ENCODE results near the gene DIS3L2.

Gene DIS3L2

GRCh38 chr2:232230560-232230959 lies 269.0 kb downstream of the DIS3L2 start:
- 60 to 82% methylated on average over 1 to 3 of the region's 3 CpGs for WGBS, 2 experiments (ENCODE audit: insufficient coverage in 2 of 2)
- no peaks in the 10 kb centered on the region for H3K36me3 ChIP-seq (ENCODE audit: control insufficient read depth, insufficient read depth, low read length)
- no peaks in the 10 kb centered on the region for H3K4me1 ChIP-seq (ENCODE audit: control insufficient read depth, insufficient read depth, low read length, poor library complexity, severe bottlenecking)
- H3K9me3 ChIP-seq (ENCODE audit: control insufficient read depth, low read length) = no peaks in the 10 kb centered on the region
- H3K27ac ChIP-seq (ENCODE audit: low read depth, low read length, severe bottlenecking) = no peak overlapping the region
- no peak overlapping the region for H3K4me3 ChIP-seq (ENCODE audit: extremely low read depth, insufficient read depth, low read length, poor library complexity, severe bottlenecking)

GRCh38 chr2:232231554-232231953 lies 270.0 kb downstream of the DIS3L2 start:
- 85 to 89% methylated on average over 3 to 4 of the region's 4 CpGs for WGBS, 2 experiments (ENCODE audit: insufficient coverage in 2 of 2)
- Histone ChIP-seq H3K4me1 (ENCODE audit: control insufficient read depth, insufficient read depth, low read length, poor library complexity, severe bottlenecking) (no peaks in the 10 kb centered on the region), H3K27ac (ENCODE audit: low read depth, low read length, severe bottlenecking) (no peak overlapping the region), H3K4me3 (ENCODE audit: extremely low read depth, insufficient read depth, low read length, poor library complexity, severe bottlenecking) (no peak overlapping the region), H3K36me3 (ENCODE audit: control insufficient read depth, insufficient read depth, low read length) (no peaks in the 10 kb centered on the region), H3K9me3 (ENCODE audit: control insufficient read depth, low read length) (no peaks in the 10 kb centered on the region)

GRCh38 chr2:232232915-232233314 lies 271.4 kb downstream of the DIS3L2 start:
- no peak overlapping the region for H3K27ac ChIP-seq (ENCODE audit: low read depth, low read length, severe bottlenecking)
- no peak overlapping the region for H3K4me3 ChIP-seq (ENCODE audit: extremely low read depth, insufficient read depth, low read length, poor library complexity, severe bottlenecking)
- no peaks in the 10 kb centered on the region for H3K36me3 ChIP-seq (ENCODE audit: control insufficient read depth, insufficient read depth, low read length)
- H3K9me3 ChIP-seq (ENCODE audit: control insufficient read depth, low read length) = no peaks in the 10 kb centered on the region
- no peaks in the 10 kb centered on the region for H3K4me1 ChIP-seq (ENCODE audit: control insufficient read depth, insufficient read depth, low read length, poor library complexity, severe bottlenecking)
- 81 to 91% methylated on average over 2 of the region's 2 CpGs for WGBS, 2 experiments (ENCODE audit: insufficient coverage in 2 of 2)

GRCh38 chr2:232234922-232235615 lies 273.6 kb downstream of the DIS3L2 start:
- H3K4me3 ChIP-seq (ENCODE audit: extremely low read depth, insufficient read depth, low read length, poor library complexity, severe bottlenecking) = no peak overlapping the region
- no peaks in the 10 kb centered on the region for H3K36me3 ChIP-seq (ENCODE audit: control insufficient read depth, insufficient read depth, low read length)
- no peaks in the 10 kb centered on the region for H3K9me3 ChIP-seq (ENCODE audit: control insufficient read depth, low read length)
- no peak overlapping the region for H3K27ac ChIP-seq (ENCODE audit: low read depth, low read length, severe bottlenecking)
- WGBS, 2 experiments (ENCODE audit: insufficient coverage in 2 of 2) = 73 to 82% methylated on average over 2 of the region's 4 CpGs
- H3K4me1 ChIP-seq (ENCODE audit: control insufficient read depth, insufficient read depth, low read length, poor library complexity, severe bottlenecking) = no peaks in the 10 kb centered on the region

- no peaks in the 10 kb centered on the region for H3K36me3 ChIP-seq (ENCODE audit: control insufficient read depth, insufficient read depth, low read length)
- no peak overlapping the region for H3K4me3 ChIP-seq (ENCODE audit: extremely low read depth, insufficient read depth, low read length, poor library complexity, severe bottlenecking)
- no peaks in the 10 kb centered on the region for H3K4me1 ChIP-seq (ENCODE audit: control insufficient read depth, insufficient read depth, low read length, poor library complexity, severe bottlenecking)
- H3K27ac ChIP-seq (ENCODE audit: low read depth, low read length, severe bottlenecking) = no peak overlapping the region
- 71 to 80% methylated on average over 4 to 5 of the region's 5 CpGs for WGBS, 2 experiments (ENCODE audit: insufficient coverage in 2 of 2)
- no peaks in the 10 kb centered on the region for H3K9me3 ChIP-seq (ENCODE audit: control insufficient read depth, low read length)
Observed at GRCh38 chr2:232235716-232236115, 274.2 kb downstream of the DIS3L2 start.

- H3K9me3 ChIP-seq (ENCODE audit: control insufficient read depth, low read length) = no peaks in the 10 kb centered on the region
- no peaks in the 10 kb centered on the region for H3K36me3 ChIP-seq (ENCODE audit: control insufficient read depth, insufficient read depth, low read length)
- no peak overlapping the region for H3K4me3 ChIP-seq (ENCODE audit: extremely low read depth, insufficient read depth, low read length, poor library complexity, severe bottlenecking)
- H3K27ac ChIP-seq (ENCODE audit: low read depth, low read length, severe bottlenecking) = no peak overlapping the region
- no peaks in the 10 kb centered on the region for H3K4me1 ChIP-seq (ENCODE audit: control insufficient read depth, insufficient read depth, low read length, poor library complexity, severe bottlenecking)
Observed at GRCh38 chr2:232236200-232236599, 274.7 kb downstream of the DIS3L2 start.

GRCh38 chr2:232237464-232237863 lies 276.0 kb downstream of the DIS3L2 start:
- no peaks in the 10 kb centered on the region for H3K4me1 ChIP-seq (ENCODE audit: control insufficient read depth, insufficient read depth, low read length, poor library complexity, severe bottlenecking)
- no peaks in the 10 kb centered on the region for H3K36me3 ChIP-seq (ENCODE audit: control insufficient read depth, insufficient read depth, low read length)
- WGBS, 2 experiments (ENCODE audit: insufficient coverage in 2 of 2) = 92 to 93% methylated on average over 4 of the region's 5 CpGs
- no peak overlapping the region for H3K4me3 ChIP-seq (ENCODE audit: extremely low read depth, insufficient read depth, low read length, poor library complexity, severe bottlenecking)
- no peak overlapping the region for H3K27ac ChIP-seq (ENCODE audit: low read depth, low read length, severe bottlenecking)
- no peaks in the 10 kb centered on the region for H3K9me3 ChIP-seq (ENCODE audit: control insufficient read depth, low read length)

GRCh38 chr2:232238108-232238507 lies 276.6 kb downstream of the DIS3L2 start:
- Histone ChIP-seq H3K9me3 (ENCODE audit: control insufficient read depth, low read length) (no peaks in the 10 kb centered on the region), H3K4me1 (ENCODE audit: control insufficient read depth, insufficient read depth, low read length, poor library complexity, severe bottlenecking) (no peaks in the 10 kb centered on the region), H3K27ac (ENCODE audit: low read depth, low read length, severe bottlenecking) (no peak overlapping the region), H3K4me3 (ENCODE audit: extremely low read depth, insufficient read depth, low read length, poor library complexity, severe bottlenecking) (no peak overlapping the region), H3K36me3 (ENCODE audit: control insufficient read depth, insufficient read depth, low read length) (no peaks in the 10 kb centered on the region)
- WGBS, 2 experiments (ENCODE audit: insufficient coverage in 2 of 2) = 89 to 97% methylated on average over 1 to 2 of the region's 2 CpGs

- WGBS, 2 experiments (ENCODE audit: insufficient coverage in 2 of 2) = 90 to 99% methylated on average over 3 to 6 of the region's 6 CpGs
- no peaks in the 10 kb centered on the region for H3K36me3 ChIP-seq (ENCODE audit: control insufficient read depth, insufficient read depth, low read length)
- no peak overlapping the region for H3K27ac ChIP-seq (ENCODE audit: low read depth, low read length, severe bottlenecking)
- no peaks in the 10 kb centered on the region for H3K9me3 ChIP-seq (ENCODE audit: control insufficient read depth, low read length)
- no peak overlapping the region for H3K4me3 ChIP-seq (ENCODE audit: extremely low read depth, insufficient read depth, low read length, poor library complexity, severe bottlenecking)
- no peaks in the 10 kb centered on the region for H3K4me1 ChIP-seq (ENCODE audit: control insufficient read depth, insufficient read depth, low read length, poor library complexity, severe bottlenecking)
Observed at GRCh38 chr2:232238596-232238995, 277.1 kb downstream of the DIS3L2 start.

- H3K4me1 ChIP-seq (ENCODE audit: control insufficient read depth, insufficient read depth, low read length, poor library complexity, severe bottlenecking) = no peaks in the 10 kb centered on the region
- no peaks in the 10 kb centered on the region for H3K36me3 ChIP-seq (ENCODE audit: control insufficient read depth, insufficient read depth, low read length)
- no peak overlapping the region for H3K27ac ChIP-seq (ENCODE audit: low read depth, low read length, severe bottlenecking)
- WGBS, 2 experiments (ENCODE audit: insufficient coverage in 2 of 2) = 84 to 94% methylated on average over 4 of the region's 6 CpGs
- no peaks in the 10 kb centered on the region for H3K9me3 ChIP-seq (ENCODE audit: control insufficient read depth, low read length)
- H3K4me3 ChIP-seq (ENCODE audit: extremely low read depth, insufficient read depth, low read length, poor library complexity, severe bottlenecking) = no peak overlapping the region
Observed at GRCh38 chr2:232239951-232240681, 278.6 kb downstream of the DIS3L2 start.

GRCh38 chr2:232240906-232241305 lies 279.4 kb downstream of the DIS3L2 start:
- Histone ChIP-seq H3K4me1 (ENCODE audit: control insufficient read depth, insufficient read depth, low read length, poor library complexity, severe bottlenecking) (no peaks in the 10 kb centered on the region), H3K36me3 (ENCODE audit: control insufficient read depth, insufficient read depth, low read length) (no peaks in the 10 kb centered on the region), H3K9me3 (ENCODE audit: control insufficient read depth, low read length) (no peaks in the 10 kb centered on the region), H3K4me3 (ENCODE audit: extremely low read depth, insufficient read depth, low read length, poor library complexity, severe bottlenecking) (no peak overlapping the region), H3K27ac (ENCODE audit: low read depth, low read length, severe bottlenecking) (no peak overlapping the region)
- WGBS, 2 experiments (ENCODE audit: insufficient coverage in 2 of 2) = 89 to 97% methylated on average over 6 to 9 of the region's 10 CpGs
